ENCODE measurements around the gene NLRP6.
A peak's percentile ranks its signal among the peaks of the same experiment; 100 is the strongest.

NLRP6 gene

DNA sequence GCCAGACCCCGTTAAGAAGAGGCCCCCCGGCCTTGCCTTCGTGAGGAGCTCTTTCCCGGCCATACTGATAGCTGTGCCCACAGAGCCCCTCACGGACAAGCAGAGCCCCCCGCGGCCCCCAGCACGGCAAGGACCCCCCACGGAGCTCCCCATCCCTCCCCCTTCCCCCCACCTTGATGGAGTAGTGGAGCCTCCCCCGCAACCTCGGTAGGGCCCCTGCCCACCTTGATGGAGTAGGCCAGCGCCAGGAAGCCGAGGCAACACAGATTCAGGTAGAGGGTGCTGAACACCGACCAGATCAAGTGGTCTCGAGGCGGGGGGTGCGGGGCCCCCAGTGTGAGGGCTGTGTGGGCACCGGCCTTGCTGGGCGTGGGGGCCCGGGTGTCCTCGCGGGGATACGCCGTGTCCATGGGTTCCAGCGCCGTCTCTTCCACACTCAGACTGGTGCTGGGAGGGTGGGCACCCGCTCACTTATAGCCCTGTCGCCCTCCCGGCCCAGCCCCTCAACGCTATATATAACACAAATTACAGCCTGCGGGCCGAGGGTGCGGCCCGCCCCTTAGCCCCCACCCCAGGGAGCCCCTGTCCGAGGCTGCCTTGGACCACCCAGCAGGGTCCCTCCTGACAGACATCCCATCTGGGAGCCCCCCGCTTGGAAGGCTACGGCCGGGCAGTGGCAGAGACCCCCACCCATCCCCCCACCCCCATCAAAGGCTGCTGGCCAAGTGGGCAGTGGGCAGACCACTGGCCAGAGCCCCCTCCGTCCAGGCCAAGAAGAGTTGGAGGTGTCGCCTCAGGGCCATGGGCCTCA lies 21.1 kb downstream of the NLRP6 start, which contains the start of gene IFITM5:
TSS of gene IFITM5 (minus strand) at position 446 of the 811 bp plus-strand sequence. CDS start at position 410, 36 bp downstream.
- no peak for DNase-seq (ENCODE audit: low read depth)
- H3K4me3 ChIP-seq (replicated peaks; ENCODE audit: low read depth, low read length), result no peak within 1 kb of the TSS

GRCh38 chr11:299951-300735 lies 21.9 kb downstream of the NLRP6 start:
- peak; percentile 20 for TF ChIP-seq CTCF (IDR thresholded peaks at IDR 0.05; ENCODE audit: low read length, missing control alignments)
- no peak overlapping the region for H3K4me3 ChIP-seq (replicated peaks; ENCODE audit: low read depth, low read length)
- no peak for DNase-seq (ENCODE audit: low read depth)

More for the DNA sequence above, 21.1 kb downstream of the NLRP6 start, which contains the start of gene IFITM5:
- no peak for TF ChIP-seq CTCF (IDR thresholded peaks at IDR 0.05; ENCODE audit: low read length, missing control alignments)

DNA sequence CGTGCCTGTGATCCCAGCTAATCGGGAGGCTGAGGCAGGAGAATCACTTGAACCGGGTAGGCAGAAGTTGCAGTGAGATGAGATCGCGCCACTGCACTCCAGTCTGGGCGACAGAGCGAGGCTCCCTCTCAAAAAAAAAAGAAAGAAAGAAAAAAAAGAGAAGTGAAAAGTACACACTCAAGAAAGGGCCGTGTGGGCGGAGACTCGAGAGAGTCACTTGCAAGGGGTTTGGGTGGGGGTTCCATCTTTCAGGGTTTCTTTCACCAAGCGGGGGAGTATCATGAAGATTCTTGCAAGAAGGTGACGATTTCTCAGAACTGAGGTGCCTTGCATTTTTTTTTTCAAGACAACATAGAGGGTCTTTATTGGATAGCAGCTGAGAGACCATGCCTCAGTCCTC lies 25.2 kb downstream of the NLRP6 start:
- DNase-seq (ENCODE audit: low read depth), result no peak
- no peak for TF ChIP-seq CTCF (IDR thresholded peaks at IDR 0.05; ENCODE audit: low read length, missing control alignments)
- no peak overlapping the region for H3K4me3 ChIP-seq (replicated peaks; ENCODE audit: low read depth, low read length)

DNA sequence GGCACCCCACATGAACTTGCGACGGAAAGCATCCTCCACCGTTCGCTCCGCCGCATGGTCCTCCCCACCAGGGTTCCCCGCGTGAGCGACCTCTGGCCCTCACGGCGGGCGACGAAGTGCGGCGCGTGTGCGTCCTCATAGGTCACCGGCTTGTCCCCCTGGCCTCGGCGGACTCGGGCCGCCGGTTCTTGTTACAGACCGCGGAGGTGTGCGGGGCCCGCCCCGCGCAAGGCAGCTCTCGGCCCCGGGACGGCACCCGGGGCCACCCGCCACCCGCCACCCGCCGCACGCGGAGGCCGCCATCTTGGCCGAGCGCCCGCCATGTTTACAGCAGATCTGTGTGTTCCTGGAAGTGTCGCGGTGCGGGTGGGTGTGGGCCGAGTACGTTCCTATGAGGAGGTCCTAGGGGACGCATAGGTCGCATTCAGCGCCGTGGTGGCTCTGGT lies 25.9 kb downstream of the NLRP6 start:
- TF ChIP-seq CTCF (IDR thresholded peaks at IDR 0.05; ENCODE audit: low read length, missing control alignments), result no peak
- no peak overlapping the region for H3K4me3 ChIP-seq (replicated peaks; ENCODE audit: low read depth, low read length)
- DNase-seq (ENCODE audit: low read depth), result no peak

GRCh38 chr11:304915-305843 lies 27.0 kb downstream of the NLRP6 start:
- no peak overlapping the region for H3K4me3 ChIP-seq (replicated peaks; ENCODE audit: low read depth, low read length)
- TF ChIP-seq CTCF (IDR thresholded peaks at IDR 0.05; ENCODE audit: low read length, missing control alignments), result peak; percentile 78
- peak; percentile 86 for DNase-seq (ENCODE audit: low read depth)

- no peak for TF ChIP-seq CTCF (IDR thresholded peaks at IDR 0.05; ENCODE audit: low read length, missing control alignments)
- no peak for DNase-seq (ENCODE audit: low read depth)
- no peak overlapping the region for H3K4me3 ChIP-seq (replicated peaks; ENCODE audit: low read depth, low read length)
Measured at GRCh38 chr11:305844-306211, 27.6 kb downstream of the NLRP6 start.

Measured in fibroblast of pulmonary artery (primary cell).